Measurements from ENCODE around the gene LLGL2. TPM values are rescaled to one million over a fixed set of nuclear protein-coding genes. Genes with fewer than 3 reads are reported as not detected.

LLGL2 gene
- total RNA-seq, 1 donor from 2014 or later = 90.6 TPM

GRCh38 chr17:75478508-75478907 is 47.0 kb upstream of the LLGL2 start:
- no peaks in the 10 kb centered on the region for H3K27me3 Mint-ChIP-seq
- peaks cover 4% of the 10 kb centered on the region for H3K36me3 Mint-ChIP-seq
- H3K4me1 Mint-ChIP-seq (ENCODE audit: unreplicated experiment) = peaks cover 42% of the 10 kb centered on the region
- H3K4me3 Mint-ChIP-seq = no peak overlapping the region
- no peak for DNase-seq (ENCODE audit: extremely low spot score, unreplicated experiment)
- no peak for TF ChIP-seq CTCF (conservative IDR thresholded peaks at IDR 0.05)
- H3K27ac Mint-ChIP-seq = peak overlapping the region; percentile 62
- no peaks in the 10 kb centered on the region for H3K9me3 Mint-ChIP-seq

- peaks cover 4% of the 10 kb centered on the region for H3K36me3 Mint-ChIP-seq
- peaks cover 42% of the 10 kb centered on the region for H3K4me1 Mint-ChIP-seq (ENCODE audit: unreplicated experiment)
- H3K27me3 Mint-ChIP-seq = no peaks in the 10 kb centered on the region
- H3K9me3 Mint-ChIP-seq = no peaks in the 10 kb centered on the region
- H3K4me3 Mint-ChIP-seq = no peak overlapping the region
- no peak for DNase-seq (ENCODE audit: extremely low spot score, unreplicated experiment)
- no peak for TF ChIP-seq CTCF (conservative IDR thresholded peaks at IDR 0.05)
- H3K27ac Mint-ChIP-seq = no peak overlapping the region
Measured at GRCh38 chr17:75480281-75480680, 45.2 kb upstream of the LLGL2 start.

- TF ChIP-seq CTCF (conservative IDR thresholded peaks at IDR 0.05) = no peak
- peaks cover 3% of the 10 kb centered on the region for H3K36me3 Mint-ChIP-seq
- H3K4me3 Mint-ChIP-seq = no peak overlapping the region
- no peaks in the 10 kb centered on the region for H3K27me3 Mint-ChIP-seq
- DNase-seq (ENCODE audit: extremely low spot score, unreplicated experiment) = no peak
- no peak overlapping the region for H3K27ac Mint-ChIP-seq
- H3K4me1 Mint-ChIP-seq (ENCODE audit: unreplicated experiment) = peaks cover 34% of the 10 kb centered on the region
- H3K9me3 Mint-ChIP-seq = no peaks in the 10 kb centered on the region
Measured at GRCh38 chr17:75481194-75482068, 44.1 kb upstream of the LLGL2 start.

- no peaks in the 10 kb centered on the region for H3K9me3 Mint-ChIP-seq
- TF ChIP-seq CTCF (conservative IDR thresholded peaks at IDR 0.05) = no peak
- H3K36me3 Mint-ChIP-seq = no peaks in the 10 kb centered on the region
- no peak overlapping the region for H3K4me3 Mint-ChIP-seq
- no peak overlapping the region for H3K27ac Mint-ChIP-seq
- H3K27me3 Mint-ChIP-seq = no peaks in the 10 kb centered on the region
- DNase-seq (ENCODE audit: extremely low spot score, unreplicated experiment) = no peak
- H3K4me1 Mint-ChIP-seq (ENCODE audit: unreplicated experiment) = peaks cover 30% of the 10 kb centered on the region
Measured at GRCh38 chr17:75482098-75482942, 43.2 kb upstream of the LLGL2 start.

GRCh38 chr17:75485688-75486087 is 39.8 kb upstream of the LLGL2 start:
- no peaks in the 10 kb centered on the region for H3K27me3 Mint-ChIP-seq
- DNase-seq (ENCODE audit: extremely low spot score, unreplicated experiment) = no peak
- peaks cover 17% of the 10 kb centered on the region for H3K4me1 Mint-ChIP-seq (ENCODE audit: unreplicated experiment)
- no peak overlapping the region for H3K27ac Mint-ChIP-seq
- no peak overlapping the region for H3K4me3 Mint-ChIP-seq
- H3K9me3 Mint-ChIP-seq = no peaks in the 10 kb centered on the region
- TF ChIP-seq CTCF (conservative IDR thresholded peaks at IDR 0.05) = no peak
- H3K36me3 Mint-ChIP-seq = no peaks in the 10 kb centered on the region

Data from type B pancreatic cell (in vitro differentiated cells).